ENCODE results near the gene HOXD12. TPM values are rescaled to one million over a fixed set of nuclear protein-coding genes. Genes with fewer than 3 reads are reported as not detected.

Gene HOXD12
- polyA plus RNA-seq, 1 donor from 2014 or later: not detected

DNA sequence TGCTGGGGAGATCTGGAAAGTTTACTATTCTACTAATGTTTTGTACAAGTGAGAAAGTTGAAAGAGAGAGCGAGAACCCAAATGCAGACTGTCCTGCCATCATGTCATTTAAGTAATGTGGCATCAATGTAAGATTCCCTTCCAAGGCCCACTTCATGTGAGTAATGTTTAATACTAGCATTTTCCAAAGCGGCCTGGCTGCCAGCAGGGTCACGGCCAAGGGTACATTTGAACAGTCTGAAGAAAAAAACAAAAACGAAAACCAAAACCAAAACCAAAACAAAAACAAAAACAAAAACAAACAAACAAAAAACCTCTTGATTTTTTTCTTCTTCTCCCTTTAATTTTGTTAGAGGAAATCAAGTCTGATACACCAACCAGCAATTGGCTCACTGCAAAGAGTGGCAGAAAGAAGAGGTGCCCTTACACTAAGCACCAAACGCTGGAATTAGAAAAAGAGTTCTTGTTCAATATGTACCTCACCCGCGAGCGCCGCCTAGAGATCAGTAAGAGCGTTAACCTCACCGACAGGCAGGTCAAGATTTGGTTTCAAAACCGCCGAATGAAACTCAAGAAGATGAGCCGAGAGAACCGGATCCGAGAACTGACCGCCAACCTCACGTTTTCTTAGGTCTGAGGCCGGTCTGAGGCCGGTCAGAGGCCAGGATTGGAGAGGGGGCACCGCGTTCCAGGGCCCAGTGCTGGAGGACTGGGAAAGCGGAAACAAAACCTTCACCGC is 19.2 kb downstream of the HOXD12 start:
- H3K9ac ChIP-seq (ENCODE audit: low read length): no peak overlapping the region
- peaks cover 99% of the 10 kb centered on the region for H3K27me3 ChIP-seq (ENCODE audit: insufficient read depth, low read depth, low read length)
- no peaks in the 10 kb centered on the region for H4K20me1 ChIP-seq (ENCODE audit: insufficient read depth)
- no peaks in the 10 kb centered on the region for H3K79me2 ChIP-seq (replicated peaks; ENCODE audit: insufficient read depth, low read length)
- H3K27ac ChIP-seq (ENCODE audit: low read length): no peak overlapping the region
- peaks cover 22% of the 10 kb centered on the region for H3K9me3 ChIP-seq (ENCODE audit: low read length)
- no peak overlapping the region for H3K4me3 ChIP-seq (ENCODE audit: low read length)
- TF ChIP-seq, protein P1, sequence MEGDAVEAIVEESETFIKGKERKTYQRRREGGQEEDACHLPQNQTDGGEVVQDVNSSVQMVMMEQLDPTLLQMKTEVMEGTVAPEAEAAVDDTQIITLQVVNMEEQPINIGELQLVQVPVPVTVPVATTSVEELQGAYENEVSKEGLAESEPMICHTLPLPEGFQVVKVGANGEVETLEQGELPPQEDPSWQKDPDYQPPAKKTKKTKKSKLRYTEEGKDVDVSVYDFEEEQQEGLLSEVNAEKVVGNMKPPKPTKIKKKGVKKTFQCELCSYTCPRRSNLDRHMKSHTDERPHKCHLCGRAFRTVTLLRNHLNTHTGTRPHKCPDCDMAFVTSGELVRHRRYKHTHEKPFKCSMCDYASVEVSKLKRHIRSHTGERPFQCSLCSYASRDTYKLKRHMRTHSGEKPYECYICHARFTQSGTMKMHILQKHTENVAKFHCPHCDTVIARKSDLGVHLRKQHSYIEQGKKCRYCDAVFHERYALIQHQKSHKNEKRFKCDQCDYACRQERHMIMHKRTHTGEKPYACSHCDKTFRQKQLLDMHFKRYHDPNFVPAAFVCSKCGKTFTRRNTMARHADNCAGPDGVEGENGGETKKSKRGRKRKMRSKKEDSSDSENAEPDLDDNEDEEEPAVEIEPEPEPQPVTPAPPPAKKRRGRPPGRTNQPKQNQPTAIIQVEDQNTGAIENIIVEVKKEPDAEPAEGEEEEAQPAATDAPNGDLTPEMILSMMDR (IDR thresholded peaks at IDR 0.05; ENCODE audit: poor library complexity, severe bottlenecking): no peak
- TF ChIP-seq MXI1 (conservative IDR thresholded peaks at IDR 0.05; ENCODE audit: poor library complexity, severe bottlenecking): no peak
- no peak for TF ChIP-seq POLR2AphosphoS5 (IDR thresholded peaks at IDR 0.05)
- no peak for TF ChIP-seq RAD21 (conservative IDR thresholded peaks at IDR 0.05)
- H3K4me2 ChIP-seq (ENCODE audit: low read length): no peak overlapping the region
- no peaks in the 10 kb centered on the region for H3K9me2 ChIP-seq (ENCODE audit: insufficient read depth, low read length)
- no peaks in the 10 kb centered on the region for H3F3A ChIP-seq (ENCODE audit: insufficient read depth, low read length, poor library complexity, severe bottlenecking)
- H3K36me3 ChIP-seq (ENCODE audit: insufficient read depth, low read length): no peaks in the 10 kb centered on the region
- no peak overlapping the region for H2AFZ ChIP-seq (ENCODE audit: low read depth, low read length)

DNA sequence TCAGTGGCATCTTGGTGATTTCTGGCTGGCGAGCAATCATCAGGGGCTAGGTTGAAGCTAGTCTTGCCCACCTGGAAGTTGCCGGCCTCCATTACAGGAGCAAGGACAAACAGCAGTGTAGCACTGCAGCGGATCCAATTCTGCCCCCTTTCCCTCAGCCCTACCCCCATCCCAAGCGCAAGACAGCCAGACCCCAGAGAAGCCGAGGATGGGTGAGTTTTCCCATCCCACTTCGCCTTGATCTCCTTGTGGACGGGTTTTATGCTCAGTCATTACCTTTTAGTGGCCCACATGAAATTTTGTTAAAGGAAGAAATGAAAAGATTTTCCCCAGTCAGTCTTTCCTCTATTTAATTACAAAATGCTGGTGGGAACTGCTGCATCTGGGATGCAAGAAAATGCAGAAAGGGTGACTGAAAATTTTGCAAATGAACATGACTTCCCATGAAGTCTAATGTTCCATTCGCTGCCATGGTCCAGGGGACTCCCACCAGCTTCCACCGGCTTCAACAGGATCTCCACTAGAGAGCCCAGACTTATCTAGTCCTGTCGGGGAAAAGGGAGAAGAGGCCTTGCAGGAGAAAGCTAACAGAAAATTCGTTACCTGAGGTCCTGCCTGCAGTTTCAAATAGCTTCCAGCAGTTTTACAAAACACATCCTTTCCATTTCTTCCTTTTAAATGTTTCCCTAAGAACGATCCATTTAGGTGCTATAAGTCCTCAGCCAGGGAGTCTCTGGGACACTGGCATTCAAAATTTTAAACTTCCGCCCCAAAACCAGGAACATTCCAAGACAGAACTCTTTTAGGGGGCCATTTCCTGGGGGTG is 21.0 kb downstream of the HOXD12 start:
- H3K36me3 ChIP-seq (ENCODE audit: insufficient read depth, low read length): no peaks in the 10 kb centered on the region
- H4K20me1 ChIP-seq (ENCODE audit: insufficient read depth): no peaks in the 10 kb centered on the region
- no peaks in the 10 kb centered on the region for H3K9me2 ChIP-seq (ENCODE audit: insufficient read depth, low read length)
- no peak overlapping the region for H3K27ac ChIP-seq (ENCODE audit: low read length)
- no peaks in the 10 kb centered on the region for H3K79me2 ChIP-seq (replicated peaks; ENCODE audit: insufficient read depth, low read length)
- H3K27me3 ChIP-seq (ENCODE audit: insufficient read depth, low read depth, low read length): peaks cover 99% of the 10 kb centered on the region
- H3F3A ChIP-seq (ENCODE audit: insufficient read depth, low read length, poor library complexity, severe bottlenecking): no peaks in the 10 kb centered on the region
- H2AFZ ChIP-seq (ENCODE audit: low read depth, low read length): no peak overlapping the region
- peaks cover 22% of the 10 kb centered on the region for H3K9me3 ChIP-seq (ENCODE audit: low read length)
- H3K9ac ChIP-seq (ENCODE audit: low read length): no peak overlapping the region
- no peak overlapping the region for H3K4me2 ChIP-seq (ENCODE audit: low read length)
- TF ChIP-seq EZH2 (IDR thresholded peaks at IDR 0.05; ENCODE audit: borderline replicate concordance, insufficient read depth, low read length, poor library complexity, severe bottlenecking) (no peak), SMC3 (conservative IDR thresholded peaks at IDR 0.05; ENCODE audit: poor library complexity) (no peak), MXI1 (conservative IDR thresholded peaks at IDR 0.05; ENCODE audit: poor library complexity, severe bottlenecking) (no peak), EP300 (conservative IDR thresholded peaks at IDR 0.05; ENCODE audit: poor library complexity, severe bottlenecking) (no peak), TAF1 (IDR thresholded peaks at IDR 0.05; ENCODE audit: low read depth) (no peak), POLR2AphosphoS5 (IDR thresholded peaks at IDR 0.05) (no peak), RAD21 (conservative IDR thresholded peaks at IDR 0.05) (no peak)
- TF ChIP-seq, protein P1 (IDR thresholded peaks at IDR 0.05; ENCODE audit: poor library complexity, severe bottlenecking): no peak
- TF ChIP-seq, protein P2, sequence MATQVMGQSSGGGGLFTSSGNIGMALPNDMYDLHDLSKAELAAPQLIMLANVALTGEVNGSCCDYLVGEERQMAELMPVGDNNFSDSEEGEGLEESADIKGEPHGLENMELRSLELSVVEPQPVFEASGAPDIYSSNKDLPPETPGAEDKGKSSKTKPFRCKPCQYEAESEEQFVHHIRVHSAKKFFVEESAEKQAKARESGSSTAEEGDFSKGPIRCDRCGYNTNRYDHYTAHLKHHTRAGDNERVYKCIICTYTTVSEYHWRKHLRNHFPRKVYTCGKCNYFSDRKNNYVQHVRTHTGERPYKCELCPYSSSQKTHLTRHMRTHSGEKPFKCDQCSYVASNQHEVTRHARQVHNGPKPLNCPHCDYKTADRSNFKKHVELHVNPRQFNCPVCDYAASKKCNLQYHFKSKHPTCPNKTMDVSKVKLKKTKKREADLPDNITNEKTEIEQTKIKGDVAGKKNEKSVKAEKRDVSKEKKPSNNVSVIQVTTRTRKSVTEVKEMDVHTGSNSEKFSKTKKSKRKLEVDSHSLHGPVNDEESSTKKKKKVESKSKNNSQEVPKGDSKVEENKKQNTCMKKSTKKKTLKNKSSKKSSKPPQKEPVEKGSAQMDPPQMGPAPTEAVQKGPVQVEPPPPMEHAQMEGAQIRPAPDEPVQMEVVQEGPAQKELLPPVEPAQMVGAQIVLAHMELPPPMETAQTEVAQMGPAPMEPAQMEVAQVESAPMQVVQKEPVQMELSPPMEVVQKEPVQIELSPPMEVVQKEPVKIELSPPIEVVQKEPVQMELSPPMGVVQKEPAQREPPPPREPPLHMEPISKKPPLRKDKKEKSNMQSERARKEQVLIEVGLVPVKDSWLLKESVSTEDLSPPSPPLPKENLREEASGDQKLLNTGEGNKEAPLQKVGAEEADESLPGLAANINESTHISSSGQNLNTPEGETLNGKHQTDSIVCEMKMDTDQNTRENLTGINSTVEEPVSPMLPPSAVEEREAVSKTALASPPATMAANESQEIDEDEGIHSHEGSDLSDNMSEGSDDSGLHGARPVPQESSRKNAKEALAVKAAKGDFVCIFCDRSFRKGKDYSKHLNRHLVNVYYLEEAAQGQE (IDR thresholded peaks at IDR 0.05; ENCODE audit: borderline replicate concordance): no peak
- H3K4me3 ChIP-seq (ENCODE audit: low read length): no peak overlapping the region

All from neural cell (in vitro differentiated cells).